Suppressor macrophage treated with lipopolysaccharide for 4 hours (primary cell): ENCODE measurements around the gene NPHP1.
A peak's percentile ranks its signal among the peaks of the same experiment; 100 is the strongest.
"Not testable (repeated sequence)": the region's sequence is repeated elsewhere in the genome, so short reads cannot be mapped to it uniquely, and the experiment has no call there.

ENCODE experiments used
- DNase-seq: peaks from one replicate; pipeline ENCODE4 v3.0.0-alpha.2; 2020

The NPHP1 gene

GRCh38 chr2:110101901-110102803 is 102.7 kb downstream of the NPHP1 start:
- DNase-seq: peak; percentile 20

GRCh38 chr2:110101280-110101844 is 103.5 kb downstream of the NPHP1 start:
- DNase-seq: peak; percentile 91

GRCh38 chr2:110100880-110101279 is 103.9 kb downstream of the NPHP1 start:
- DNase-seq: not testable (repeated sequence)

- no peak for DNase-seq
Observed at GRCh38 chr2:110100480-110100879, 104.3 kb downstream of the NPHP1 start.

GRCh38 chr2:110099471-110100225 is 105.2 kb downstream of the NPHP1 start:
- DNase-seq: no peak

GRCh38 chr2:110099038-110099425 is 105.8 kb downstream of the NPHP1 start:
- DNase-seq: no peak

GRCh38 chr2:110097506-110098220 is 107.2 kb downstream of the NPHP1 start:
- no peak for DNase-seq

GRCh38 chr2:110095994-110096633 is 108.7 kb downstream of the NPHP1 start:
- DNase-seq: no peak

GRCh38 chr2:110094884-110095534 is 109.8 kb downstream of the NPHP1 start:
- DNase-seq: not testable (repeated sequence)

GRCh38 chr2:110093924-110094323 is 110.9 kb downstream of the NPHP1 start:
- DNase-seq: not testable (repeated sequence)

GRCh38 chr2:110090164-110090563 is 114.6 kb downstream of the NPHP1 start:
- DNase-seq: not testable (repeated sequence)

- DNase-seq: not testable (repeated sequence)
Observed at GRCh38 chr2:110083757-110084156, 121.1 kb downstream of the NPHP1 start.

- not testable (repeated sequence) for DNase-seq
Observed at GRCh38 chr2:110083162-110083561, 121.7 kb downstream of the NPHP1 start.

GRCh38 chr2:110078104-110078503 is 126.7 kb downstream of the NPHP1 start:
- not testable (repeated sequence) for DNase-seq

GRCh38 chr2:110075896-110076295 is 128.9 kb downstream of the NPHP1 start:
- DNase-seq: not testable (repeated sequence)
